AG10803 (cell line): ENCODE data around the gene PTTG1.

Experiments used
- DNase-seq: peaks from one replicate; pipeline ENCODE4 v3.0.0; 2010; ENCODE audit warnings: low read depth
- H3K4me3 ChIP-seq: 2 replicates; pipeline ENCODE4 v1.5.1; 2011; ENCODE audit warnings: mild to moderate bottlenecking, low read length, control low read depth
- TF ChIP-seq, protein P1 (sequence below): conservative IDR thresholded peaks from 2 replicates; pipeline ENCODE4 v1.5.1; 2011; ENCODE audit warnings: mild to moderate bottlenecking, low read length, control low read depth, inconsistent platforms

PTTG1 gene

DNA sequence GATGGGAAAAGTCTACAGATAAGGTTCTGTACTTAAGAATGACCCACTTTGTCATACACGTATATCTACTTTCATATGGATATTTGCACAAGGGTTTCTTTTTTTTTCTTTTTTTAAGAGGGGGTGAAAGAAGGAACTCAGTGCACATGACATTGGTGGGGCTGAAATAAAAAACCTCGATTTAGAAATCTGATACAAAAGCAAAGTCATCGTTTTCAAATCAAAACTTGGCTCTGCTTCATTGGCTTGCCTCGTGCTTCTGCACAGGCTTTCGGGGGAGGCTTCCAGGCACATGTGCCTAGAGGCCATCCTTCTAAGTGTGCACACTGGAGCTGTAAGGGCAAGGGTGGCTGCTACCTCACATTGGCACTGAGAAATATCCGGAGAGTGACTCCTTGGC is 31.1 kb downstream of the PTTG1 start:
- TF ChIP-seq, protein P1, sequence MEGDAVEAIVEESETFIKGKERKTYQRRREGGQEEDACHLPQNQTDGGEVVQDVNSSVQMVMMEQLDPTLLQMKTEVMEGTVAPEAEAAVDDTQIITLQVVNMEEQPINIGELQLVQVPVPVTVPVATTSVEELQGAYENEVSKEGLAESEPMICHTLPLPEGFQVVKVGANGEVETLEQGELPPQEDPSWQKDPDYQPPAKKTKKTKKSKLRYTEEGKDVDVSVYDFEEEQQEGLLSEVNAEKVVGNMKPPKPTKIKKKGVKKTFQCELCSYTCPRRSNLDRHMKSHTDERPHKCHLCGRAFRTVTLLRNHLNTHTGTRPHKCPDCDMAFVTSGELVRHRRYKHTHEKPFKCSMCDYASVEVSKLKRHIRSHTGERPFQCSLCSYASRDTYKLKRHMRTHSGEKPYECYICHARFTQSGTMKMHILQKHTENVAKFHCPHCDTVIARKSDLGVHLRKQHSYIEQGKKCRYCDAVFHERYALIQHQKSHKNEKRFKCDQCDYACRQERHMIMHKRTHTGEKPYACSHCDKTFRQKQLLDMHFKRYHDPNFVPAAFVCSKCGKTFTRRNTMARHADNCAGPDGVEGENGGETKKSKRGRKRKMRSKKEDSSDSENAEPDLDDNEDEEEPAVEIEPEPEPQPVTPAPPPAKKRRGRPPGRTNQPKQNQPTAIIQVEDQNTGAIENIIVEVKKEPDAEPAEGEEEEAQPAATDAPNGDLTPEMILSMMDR = no peak
- no peak for DNase-seq
- H3K4me3 ChIP-seq = no peak overlapping the region

DNA sequence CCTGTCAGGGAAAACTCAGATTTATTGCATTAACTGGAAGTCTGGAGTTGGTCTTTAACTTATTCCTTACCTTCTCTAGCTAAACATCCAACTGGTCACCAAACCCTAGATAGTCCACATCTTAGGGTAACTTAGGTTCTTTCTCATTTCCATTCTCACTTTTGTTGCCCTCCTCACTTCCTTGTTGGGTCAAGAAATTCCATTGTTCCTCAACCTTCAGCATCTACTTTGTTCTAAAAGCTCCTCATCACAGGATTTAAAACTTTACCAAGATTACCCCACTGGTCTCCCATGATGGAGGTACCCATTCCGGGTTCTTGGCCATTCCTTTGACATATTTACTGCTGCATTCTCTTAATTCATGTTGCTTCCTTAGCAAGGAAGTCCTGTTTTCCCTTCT is 32.1 kb downstream of the PTTG1 start:
- TF ChIP-seq, protein P1 = no peak
- no peak overlapping the region for H3K4me3 ChIP-seq
- DNase-seq = no peak

DNA sequence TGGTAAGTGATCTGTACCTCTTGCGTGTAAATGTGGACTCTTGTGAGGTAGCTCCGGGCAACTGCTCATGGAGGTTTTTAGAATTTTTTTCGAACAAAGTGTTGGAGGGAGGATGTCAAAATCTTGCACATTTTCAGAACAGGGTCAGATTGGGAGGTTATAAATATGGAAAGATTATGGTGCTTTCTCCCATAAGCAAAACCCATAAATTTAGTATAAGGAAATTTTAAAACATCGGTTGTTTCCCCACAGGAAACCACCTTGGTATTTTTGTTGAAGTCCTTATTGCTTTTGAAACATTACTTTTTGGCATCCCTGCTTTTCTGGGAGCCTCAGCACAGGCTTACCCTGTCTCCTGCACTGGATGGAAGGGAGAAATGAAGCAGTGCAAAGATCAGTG is 33.9 kb downstream of the PTTG1 start:
- no peak for DNase-seq
- TF ChIP-seq, protein P1 = no peak
- H3K4me3 ChIP-seq = no peak overlapping the region

DNA sequence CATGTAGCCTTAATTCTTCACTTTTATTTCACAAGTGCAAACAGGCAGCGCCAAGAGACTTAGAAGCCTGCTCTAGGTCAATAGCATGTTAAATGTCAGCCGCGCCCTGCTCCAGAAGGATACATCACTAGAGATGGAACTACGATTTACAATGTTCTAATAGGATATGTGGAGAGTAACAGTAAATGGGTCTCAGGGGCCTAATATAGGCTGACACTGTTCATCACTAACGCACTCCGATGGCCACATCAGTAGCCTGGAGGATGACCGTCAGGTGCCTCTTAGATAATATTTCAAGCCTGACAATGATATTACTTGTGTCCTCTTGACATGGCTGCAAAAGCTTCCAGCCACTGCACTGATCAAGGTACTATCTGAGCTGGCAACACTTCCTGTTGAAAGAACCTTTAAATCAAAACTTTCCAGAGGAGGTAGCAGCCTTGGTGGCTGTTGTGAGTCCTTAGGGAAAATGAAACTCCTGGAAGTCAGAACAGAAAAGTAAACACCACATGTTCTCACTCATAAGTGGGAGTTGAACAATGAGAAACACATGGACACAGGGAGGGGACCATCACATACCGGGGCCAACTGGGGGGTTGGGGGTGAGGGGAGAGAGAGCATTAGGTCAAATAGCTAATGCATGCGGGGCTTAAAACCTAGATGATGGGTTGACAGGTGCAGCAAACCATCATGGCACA is 35.0 kb downstream of the PTTG1 start:
- DNase-seq = no peak
- TF ChIP-seq, protein P1 = no peak
- no peak overlapping the region for H3K4me3 ChIP-seq

DNA sequence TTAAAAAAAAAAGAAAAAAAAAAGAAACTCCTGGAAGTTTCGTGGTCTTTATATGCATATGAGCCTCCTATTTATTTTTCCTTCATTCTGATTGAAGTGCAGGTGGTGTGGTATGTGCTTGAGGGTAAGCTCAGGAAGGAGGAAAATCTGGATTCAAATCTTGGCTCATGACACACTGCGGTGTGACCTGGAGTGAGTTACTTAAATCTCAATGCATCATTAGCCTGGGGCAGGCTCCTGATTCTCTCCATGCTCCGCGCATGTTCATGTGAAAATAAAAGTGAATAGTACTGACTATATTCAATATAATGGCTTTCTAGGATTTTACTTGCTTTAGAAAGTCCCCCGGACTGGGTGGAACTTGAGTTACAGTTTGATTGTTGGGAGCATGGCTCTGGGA is 35.6 kb downstream of the PTTG1 start:
- DNase-seq = no peak
- no peak overlapping the region for H3K4me3 ChIP-seq
- TF ChIP-seq, protein P1 = no peak

DNA sequence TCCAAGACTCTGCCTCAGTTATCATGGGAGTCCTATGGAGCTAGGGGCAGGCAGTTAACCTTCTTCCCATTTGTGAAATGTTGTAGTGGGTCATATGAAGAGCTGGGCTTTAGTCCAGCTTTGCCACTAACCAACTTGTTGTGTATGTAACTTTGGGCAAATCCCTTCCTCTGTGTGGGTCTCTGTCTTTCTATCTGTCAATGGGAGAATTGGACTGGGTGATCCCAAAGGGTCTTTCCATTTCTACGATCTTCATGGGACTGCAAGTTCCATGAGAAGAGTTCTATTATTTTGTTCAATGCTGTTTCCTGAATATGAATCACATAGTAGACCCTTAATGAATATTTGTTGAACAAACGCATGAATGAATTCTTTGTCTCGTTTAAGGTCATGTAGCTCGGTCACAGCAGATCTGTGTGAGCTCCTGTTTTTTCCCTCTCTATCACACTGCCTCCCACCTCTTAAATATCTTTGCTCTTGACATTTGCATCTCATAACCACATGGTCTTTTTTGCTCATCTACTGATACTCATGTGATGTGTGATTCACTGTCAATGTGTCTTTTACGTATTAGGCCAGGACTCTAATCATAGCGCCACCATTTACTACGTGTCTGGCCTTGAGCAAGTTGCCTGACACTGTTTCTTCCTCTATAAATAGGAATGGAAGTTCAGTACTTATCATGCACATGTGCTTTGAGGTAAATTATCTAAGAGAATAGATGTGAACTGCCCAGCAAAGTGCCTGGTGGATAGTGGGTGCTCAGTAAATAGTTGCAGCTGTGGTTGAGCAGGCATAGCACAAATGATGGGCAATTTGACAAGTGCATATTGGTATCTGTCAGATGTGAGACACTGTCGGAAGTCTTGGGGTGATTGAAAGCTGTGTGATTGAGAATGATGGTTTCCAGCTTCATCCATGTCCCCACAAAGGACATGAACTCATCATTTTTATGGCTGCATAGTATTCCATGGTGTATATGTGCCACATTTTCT is 37.4 kb downstream of the PTTG1 start:
- TF ChIP-seq, protein P1 = no peak
- no peak overlapping the region for H3K4me3 ChIP-seq
- no peak for DNase-seq
